Muscle layer of colon (tissue), 2 donors: ENCODE measurements around the gene TGIF2.

Source experiments
- H3K27ac ChIP-seq: one replicate; pipeline ENCODE4 v1.7.0; 2013; ENCODE audit warnings: low read depth, mild to moderate bottlenecking, low read length, moderate library complexity
- H3K27me3 ChIP-seq, 2 donors: one replicate each; pipeline ENCODE4 v1.7.0; 2013; ENCODE audit warnings: low read length in 2 of 2, mild to moderate bottlenecking in 2 of 2; ENCODE audit not compliant: insufficient read depth in 2 of 2, control insufficient read depth in 1 of 2
- H3K36me3 ChIP-seq: one replicate; pipeline ENCODE4 v1.7.0; 2013; ENCODE audit warnings: mild to moderate bottlenecking, low read length; ENCODE audit not compliant: insufficient read depth
- H3K4me1 ChIP-seq: one replicate; pipeline ENCODE4 v1.7.0; 2013; ENCODE audit warnings: mild to moderate bottlenecking, low read length; ENCODE audit not compliant: insufficient read depth
- H3K4me3 ChIP-seq, 2 donors: one replicate each; pipeline ENCODE4 v1.7.0; 2013; ENCODE audit warnings: low read length in 2 of 2, low read depth in 1 of 2, mild to moderate bottlenecking in 1 of 2, moderate library complexity in 1 of 2
- H3K9ac ChIP-seq: one replicate; pipeline ENCODE4 v1.7.0; 2013; ENCODE audit warnings: low read length
- H3K9me3 ChIP-seq: one replicate; pipeline ENCODE4 v1.7.0; 2013; ENCODE audit warnings: mild to moderate bottlenecking, low read length
- donor health status: abdominal sarcoma.
- donor health status: Adenocarcinoma of cecum.

TGIF2 gene

DNA sequence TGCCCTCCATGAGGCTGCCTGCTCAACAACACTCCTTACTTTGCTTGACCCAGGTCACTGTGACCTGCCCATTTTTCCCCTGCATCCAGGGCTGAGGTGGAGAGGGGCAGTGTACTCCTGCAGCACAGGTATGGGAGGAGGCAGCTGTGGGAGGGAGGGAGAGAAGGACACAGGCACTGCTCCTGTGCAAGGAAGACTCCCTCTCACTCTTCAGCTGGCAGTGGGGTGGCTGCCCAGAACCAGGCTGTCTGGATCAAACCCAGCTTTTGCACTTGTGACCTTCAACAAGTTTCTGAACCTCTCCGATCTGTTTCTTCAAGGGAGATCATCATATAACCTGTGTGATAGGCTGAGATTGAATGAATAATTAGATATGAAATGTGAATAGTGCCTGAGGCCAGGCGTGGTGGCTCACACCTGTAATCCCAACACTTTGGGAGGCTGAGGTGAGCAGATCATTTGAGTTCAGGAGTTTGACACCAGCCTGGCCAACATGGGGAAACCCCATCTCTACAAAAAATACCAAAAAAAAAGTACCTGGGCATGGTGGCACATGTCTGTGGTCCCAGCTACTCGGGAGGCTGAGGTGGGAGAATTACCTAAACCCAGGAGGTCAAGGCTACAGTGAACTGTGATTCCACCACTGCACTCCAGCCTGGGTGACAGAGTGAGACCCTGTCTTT, 14.1 kb downstream of the TGIF2 start:
- H3K9me3 ChIP-seq: no peaks in the 10 kb centered on the region
- H3K9ac ChIP-seq: no peak overlapping the region
- no peaks in the 10 kb centered on the region for H3K4me1 ChIP-seq
- H3K36me3 ChIP-seq: peaks cover 19% of the 10 kb centered on the region
- H3K27me3 ChIP-seq: no peaks in the 10 kb centered on the region
- H3K4me3 ChIP-seq: no peak overlapping the region
- no peak overlapping the region for H3K27ac ChIP-seq

DNA sequence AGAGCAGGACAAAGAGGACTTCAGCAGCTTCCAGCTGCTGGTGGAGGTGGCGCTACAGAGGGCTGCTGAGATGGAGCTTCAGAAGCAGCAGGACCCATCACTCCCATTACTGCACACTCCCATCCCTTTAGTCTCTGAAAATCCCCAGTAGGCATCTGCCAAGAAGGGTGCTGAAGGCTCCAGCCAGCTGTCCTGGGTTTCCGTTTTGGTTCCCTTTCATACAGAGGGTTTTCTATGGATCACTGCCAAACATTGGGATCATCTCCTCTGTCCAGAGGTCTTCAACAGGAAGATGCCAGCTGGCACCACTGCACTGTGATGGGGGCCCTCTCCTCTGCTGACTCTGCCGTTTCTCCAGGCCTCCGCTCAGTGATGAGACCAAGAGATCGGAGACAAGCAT, 17.9 kb downstream of the TGIF2 start:
- Histone ChIP-seq H3K9me3 (no peaks in the 10 kb centered on the region), H3K9ac (no peak overlapping the region), H3K27ac (no peak overlapping the region), H3K4me1 (no peaks in the 10 kb centered on the region), H3K4me3 (no peak overlapping the region), H3K36me3 (peaks cover 17% of the 10 kb centered on the region), H3K27me3 (no peaks in the 10 kb centered on the region)

DNA sequence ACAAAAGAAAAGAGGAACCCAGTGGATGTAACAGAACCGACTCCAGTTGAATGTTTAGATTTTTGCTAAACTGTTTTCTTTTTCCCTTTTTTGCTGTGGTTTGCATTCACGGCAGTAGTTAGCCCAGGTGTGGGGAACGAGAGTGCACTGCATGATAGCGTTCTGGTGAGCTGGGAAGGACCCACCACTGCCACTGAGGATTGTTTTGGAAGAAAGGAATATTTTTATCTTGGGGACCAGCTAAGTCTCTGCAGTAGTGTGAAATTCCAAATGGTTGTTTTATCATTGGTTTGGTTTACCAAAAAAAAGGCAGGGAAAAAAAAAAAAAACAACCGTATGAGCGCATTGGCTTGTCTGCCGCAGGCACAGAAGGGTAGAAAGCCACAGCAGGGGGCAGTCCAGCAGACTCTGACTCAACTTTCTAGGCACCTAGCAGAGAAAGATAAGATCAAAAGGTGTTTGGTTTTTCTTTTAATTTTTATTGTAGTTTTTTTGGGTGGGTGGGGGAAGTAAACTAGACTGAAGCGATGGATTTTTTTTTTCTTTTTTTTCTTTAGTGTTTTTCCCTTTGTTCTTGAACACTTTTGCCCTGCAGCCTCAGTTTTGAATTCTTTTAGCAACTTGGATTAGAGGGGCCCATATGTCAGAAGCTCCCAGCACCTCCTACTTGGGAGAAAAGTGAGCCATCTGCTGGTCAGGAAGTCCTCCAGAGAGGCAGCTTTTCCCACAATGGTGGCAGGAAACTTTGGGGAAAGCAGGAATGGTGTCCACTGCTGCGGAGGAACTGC, 18.7 kb downstream of the TGIF2 start:
- Histone ChIP-seq H3K4me1 (no peaks in the 10 kb centered on the region), H3K9ac (no peak overlapping the region), H3K27me3 (no peaks in the 10 kb centered on the region), H3K9me3 (no peaks in the 10 kb centered on the region), H3K4me3 (no peak overlapping the region), H3K36me3 (peaks cover 17% of the 10 kb centered on the region), H3K27ac (no peak overlapping the region)

DNA sequence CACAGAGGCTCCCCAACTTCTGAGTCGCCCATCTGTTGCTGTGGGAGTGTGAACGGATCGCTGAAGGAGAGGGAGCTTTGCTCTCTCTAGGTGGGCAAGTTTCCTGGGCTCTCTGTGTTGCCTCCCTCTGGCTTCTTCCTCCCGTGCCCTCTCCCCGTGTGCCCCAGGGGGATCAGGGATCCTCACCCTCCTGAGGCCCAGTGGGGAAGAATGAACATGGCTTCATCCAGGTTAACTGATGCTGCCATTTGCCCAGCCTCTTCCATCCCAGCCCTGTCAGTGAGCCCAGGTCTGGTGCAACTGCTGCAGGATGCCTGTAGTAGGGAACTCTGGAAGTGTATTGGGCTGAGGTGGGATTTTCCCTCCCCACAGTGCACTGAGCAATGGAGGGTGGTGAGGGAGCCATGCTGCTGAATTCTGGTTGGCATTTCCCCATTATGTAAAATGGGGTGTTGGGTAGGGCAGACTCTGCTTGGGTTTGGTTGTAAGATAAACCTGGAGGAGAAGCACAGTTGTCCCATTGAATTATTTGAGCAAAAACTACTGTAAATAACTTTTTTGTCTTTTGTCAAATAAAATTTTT, 20.0 kb downstream of the TGIF2 start:
- no peaks in the 10 kb centered on the region for H3K27me3 ChIP-seq
- no peaks in the 10 kb centered on the region for H3K9me3 ChIP-seq
- peaks cover 17% of the 10 kb centered on the region for H3K36me3 ChIP-seq
- no peak overlapping the region for H3K27ac ChIP-seq
- H3K9ac ChIP-seq: no peak overlapping the region
- H3K4me3 ChIP-seq: no peak overlapping the region
- peaks cover 1% of the 10 kb centered on the region for H3K4me1 ChIP-seq

DNA sequence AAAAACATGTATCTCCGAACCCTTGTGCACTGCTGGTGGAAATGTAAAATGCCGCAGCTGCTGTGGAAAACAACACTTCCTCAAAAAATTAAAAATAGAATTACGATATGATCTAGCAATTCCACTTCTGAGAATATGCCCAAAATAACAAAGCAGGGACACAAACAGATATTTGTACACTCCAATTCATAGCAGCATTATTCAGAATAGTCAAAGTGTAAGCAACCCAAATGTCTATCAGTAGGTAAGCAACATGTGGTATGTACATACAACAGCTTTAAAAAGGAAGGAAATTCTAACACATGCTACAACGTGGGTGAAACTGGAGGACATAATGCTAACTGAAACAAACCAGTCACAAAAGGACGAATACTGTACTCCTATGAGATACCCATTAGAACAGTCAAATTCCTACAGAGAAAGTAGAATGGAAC, 26.5 kb downstream of the TGIF2 start:
- Histone ChIP-seq H3K4me1 (peaks cover 10% of the 10 kb centered on the region), H3K9ac (no peak overlapping the region), H3K4me3 (no peak overlapping the region), H3K36me3 (no peaks in the 10 kb centered on the region), H3K9me3 (no peaks in the 10 kb centered on the region), H3K27me3 (no peaks in the 10 kb centered on the region), H3K27ac (no peak overlapping the region)

DNA sequence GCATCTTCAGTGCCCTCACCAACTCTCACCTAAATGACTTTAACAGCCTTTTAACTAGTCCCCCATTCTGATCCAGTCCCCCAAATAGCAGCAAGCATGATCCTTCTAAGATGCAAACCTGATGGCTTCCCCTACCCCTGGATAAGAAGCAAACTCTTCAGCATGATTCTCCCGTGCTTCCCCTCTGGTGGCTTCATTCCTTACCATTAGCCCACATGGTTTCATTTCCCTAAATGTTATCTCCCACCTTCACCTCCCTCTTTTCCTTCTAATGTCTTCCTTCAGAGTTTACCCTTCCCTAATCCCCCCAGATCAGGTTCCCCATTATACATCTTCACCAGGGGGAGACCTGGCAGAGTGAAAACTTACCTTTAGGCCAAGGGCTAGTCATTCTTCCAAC, 28.1 kb downstream of the TGIF2 start:
- Histone ChIP-seq H3K9me3 (no peaks in the 10 kb centered on the region), H3K36me3 (no peaks in the 10 kb centered on the region), H3K4me1 (peaks cover 15% of the 10 kb centered on the region), H3K4me3 (no peak overlapping the region), H3K27me3 (no peaks in the 10 kb centered on the region), H3K27ac (no peak overlapping the region), H3K9ac (no peak overlapping the region)

DNA sequence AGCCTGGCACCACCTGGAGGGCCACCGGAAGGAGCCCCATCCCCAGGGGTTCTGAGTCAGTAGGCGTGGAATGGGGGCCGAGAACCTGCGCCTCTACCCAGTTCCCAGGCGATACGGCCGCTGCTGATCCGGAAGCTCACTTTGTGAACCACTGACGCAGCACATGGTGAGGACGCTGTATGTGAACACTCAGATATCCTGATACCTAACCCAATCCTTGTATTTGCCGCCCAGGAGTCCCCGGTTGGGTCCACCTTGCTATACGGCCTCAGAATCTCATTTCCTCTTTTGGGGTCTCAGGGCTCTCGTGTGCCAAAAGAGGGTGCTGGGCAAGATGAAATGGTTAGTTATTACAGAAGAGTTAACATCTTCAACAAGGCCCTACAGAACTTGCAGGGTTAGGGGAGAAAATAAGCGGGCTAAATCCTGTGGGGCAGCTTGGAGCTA, 31.6 kb downstream of the TGIF2 start:
- no peaks in the 10 kb centered on the region for H3K9me3 ChIP-seq
- peaks cover 23% of the 10 kb centered on the region for H3K4me1 ChIP-seq
- H3K4me3 ChIP-seq: peak overlapping the region; percentile 49 to 70
- peaks cover 21% of the 10 kb centered on the region for H3K36me3 ChIP-seq
- peak overlapping the region; percentile 87 for H3K27ac ChIP-seq
- H3K27me3 ChIP-seq: no peaks in the 10 kb centered on the region
- H3K9ac ChIP-seq: peak overlapping the region; percentile 87

DNA sequence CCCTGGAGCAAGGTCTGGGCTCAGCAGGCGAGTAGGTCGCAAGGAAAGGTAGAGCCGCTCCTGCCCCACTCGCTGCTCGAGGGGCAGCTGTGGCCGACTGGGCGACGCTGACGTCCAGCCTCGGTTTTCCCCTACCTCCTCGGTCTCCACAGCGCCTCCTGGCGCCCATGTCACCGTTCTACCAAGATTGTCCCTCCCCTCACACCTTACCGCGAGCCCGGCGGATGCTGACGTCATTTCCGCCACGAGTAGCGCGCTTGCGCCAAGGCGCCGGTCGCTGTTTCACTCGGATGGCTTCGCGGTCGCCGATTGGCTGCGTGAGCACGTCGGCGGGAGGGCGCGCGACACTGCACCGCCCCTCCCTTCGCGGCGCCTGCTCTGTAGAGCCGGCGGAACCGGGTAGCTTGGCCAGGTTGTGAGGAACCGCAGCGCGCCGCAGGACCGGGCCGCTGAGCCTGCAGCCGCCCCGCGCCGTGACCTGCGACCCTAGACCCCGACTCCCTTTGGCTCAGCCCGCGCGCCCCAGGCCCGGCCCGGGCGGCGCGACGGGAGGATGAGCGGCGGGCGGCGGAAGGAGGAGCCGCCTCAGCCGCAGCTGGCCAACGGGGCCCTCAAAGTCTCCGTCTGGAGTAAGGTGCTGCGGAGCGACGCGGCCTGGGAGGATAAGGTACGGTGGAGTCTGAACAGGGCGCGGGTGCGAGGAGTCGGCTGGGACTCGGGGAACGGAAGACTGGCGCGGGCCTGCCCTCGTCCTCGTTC, 32.2 kb downstream of the TGIF2 start, which contains the start of gene RAB5IF:
Gene RAB5IF, plus strand, starts transcription at position 381 of the 759 bp plus-strand sequence. Its CDS starts 173 bp downstream, at position 554.
- Histone ChIP-seq H3K36me3 (peaks cover 22% of the 10 kb centered on the region), H3K27me3 (no peaks in the 10 kb centered on the region), H3K27ac (peak within 1 kb of the TSS; percentile 87), H3K4me3 (peak within 1 kb of the TSS; percentile 81 to 94), H3K9ac (peak within 1 kb of the TSS; percentile 95), H3K4me1 (peaks cover 23% of the 10 kb centered on the region), H3K9me3 (no peaks in the 10 kb centered on the region)

DNA sequence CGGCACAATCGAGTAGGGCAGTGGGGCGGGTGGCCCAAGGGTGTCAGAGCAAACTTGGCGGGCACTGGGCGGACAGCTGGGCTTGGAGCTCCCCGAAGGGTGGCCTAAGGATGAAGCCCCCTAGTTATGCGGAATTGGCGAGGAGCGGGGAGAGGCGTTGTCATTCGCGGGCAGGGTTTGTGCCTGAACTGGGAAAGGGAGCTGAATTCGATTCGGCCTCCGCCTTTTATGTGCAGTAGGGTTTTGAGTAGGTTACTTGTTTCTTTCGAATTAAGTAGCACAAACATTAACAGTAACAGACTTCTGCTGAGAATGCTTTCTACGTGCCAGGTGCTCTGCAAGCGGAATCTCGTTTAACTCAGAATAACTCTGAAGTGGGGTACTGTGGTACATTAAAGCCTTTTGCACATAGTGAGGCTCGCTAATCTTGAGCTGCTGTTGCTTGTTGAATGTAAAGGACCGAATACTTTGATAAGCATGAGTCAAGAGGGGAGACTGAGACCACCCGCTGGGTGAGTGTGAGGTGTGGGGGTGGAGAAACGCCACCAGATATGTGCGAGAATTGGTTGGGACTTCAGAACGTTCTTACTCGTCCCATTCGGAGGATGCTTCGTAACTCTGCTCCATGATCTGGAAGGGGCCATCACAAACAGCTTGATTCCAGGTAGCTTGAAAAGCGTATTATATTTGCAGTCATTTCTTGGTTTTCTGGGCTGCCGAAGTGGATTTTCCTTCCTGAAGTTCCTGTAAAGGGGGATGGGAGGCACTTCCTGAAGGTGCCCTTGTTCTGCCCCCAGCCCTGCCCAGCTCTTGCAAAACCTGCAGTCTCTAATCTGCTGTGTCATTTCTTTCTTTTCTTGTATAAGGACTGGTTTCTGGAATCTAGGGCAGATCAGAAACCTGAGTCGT, 33.0 kb downstream of the TGIF2 start:
- Histone ChIP-seq H3K4me3 (peak overlapping the region; percentile 81 to 94), H3K9me3 (no peaks in the 10 kb centered on the region), H3K27ac (peak overlapping the region; percentile 86), H3K36me3 (peaks cover 30% of the 10 kb centered on the region), H3K27me3 (no peaks in the 10 kb centered on the region), H3K4me1 (peaks cover 23% of the 10 kb centered on the region), H3K9ac (peak overlapping the region; percentile 95)

DNA sequence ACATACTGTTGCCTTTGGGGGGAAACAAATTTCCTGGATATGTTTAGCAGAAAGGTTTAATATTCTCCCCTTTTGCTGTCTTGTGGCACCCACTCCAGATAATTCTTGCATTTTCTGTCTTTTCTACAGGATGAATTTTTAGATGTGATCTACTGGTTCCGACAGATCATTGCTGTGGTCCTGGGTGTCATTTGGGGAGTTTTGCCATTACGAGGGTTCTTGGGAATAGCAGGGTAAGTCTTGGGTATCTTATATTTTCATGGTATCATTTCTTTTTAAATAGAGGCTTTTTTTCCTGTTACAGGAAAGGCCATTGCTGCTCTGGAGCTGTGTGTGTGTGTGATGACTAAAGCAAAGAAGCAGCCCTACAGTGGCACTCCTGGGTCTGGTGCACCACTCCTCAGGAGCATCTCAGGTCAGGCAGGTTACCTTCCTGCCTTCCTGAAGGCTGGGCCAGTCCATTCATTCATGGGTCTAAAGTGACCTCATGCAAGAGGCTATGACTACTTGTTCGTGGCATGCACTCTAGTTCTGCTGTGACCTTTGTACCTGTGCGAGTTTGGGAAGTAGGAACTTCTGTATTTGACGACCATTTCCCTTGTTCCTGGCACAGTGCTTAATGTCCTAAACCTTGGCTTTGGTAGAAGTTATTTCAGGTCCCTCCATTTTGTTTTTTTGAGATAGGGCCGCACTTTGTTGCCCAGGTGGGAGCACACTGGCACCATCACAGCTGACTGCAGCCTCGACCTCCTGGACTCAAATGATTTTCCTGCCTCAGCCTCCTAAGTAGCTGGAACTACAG, 34.4 kb downstream of the TGIF2 start:
- peaks cover 44% of the 10 kb centered on the region for H3K36me3 ChIP-seq

More for the DNA sequence above, 34.4 kb downstream of the TGIF2 start:
- H3K27ac ChIP-seq: no peak overlapping the region
- no peak overlapping the region for H3K9ac ChIP-seq
- peaks cover 23% of the 10 kb centered on the region for H3K4me1 ChIP-seq
- H3K4me3 ChIP-seq: no peak overlapping the region
- no peaks in the 10 kb centered on the region for H3K9me3 ChIP-seq
- H3K27me3 ChIP-seq: no peaks in the 10 kb centered on the region
